MM.1S (cell line): ENCODE results near the gene CNPY2.
A peak's percentile ranks its signal among the peaks of the same experiment; 100 is the strongest.

Source experiments
- EZH2 ChIP-seq: fragments of 300-600 bp; sonication (generic); optimal IDR thresholded peaks from 2 replicates; pipeline ENCODE3; 2017; ENCODE audit warnings: low read depth, mild to moderate bottlenecking, antibody characterized with exemption, low read length, mixed read lengths
- TF ChIP-seq, protein P1 (sequence below): fragments of 300-600 bp; sonication (generic); IDR thresholded peaks from 2 replicates; pipeline ENCODE4 v1.5.1; 2016; ENCODE audit warnings: antibody characterized with exemption, low read length, mixed read lengths

DNA sequence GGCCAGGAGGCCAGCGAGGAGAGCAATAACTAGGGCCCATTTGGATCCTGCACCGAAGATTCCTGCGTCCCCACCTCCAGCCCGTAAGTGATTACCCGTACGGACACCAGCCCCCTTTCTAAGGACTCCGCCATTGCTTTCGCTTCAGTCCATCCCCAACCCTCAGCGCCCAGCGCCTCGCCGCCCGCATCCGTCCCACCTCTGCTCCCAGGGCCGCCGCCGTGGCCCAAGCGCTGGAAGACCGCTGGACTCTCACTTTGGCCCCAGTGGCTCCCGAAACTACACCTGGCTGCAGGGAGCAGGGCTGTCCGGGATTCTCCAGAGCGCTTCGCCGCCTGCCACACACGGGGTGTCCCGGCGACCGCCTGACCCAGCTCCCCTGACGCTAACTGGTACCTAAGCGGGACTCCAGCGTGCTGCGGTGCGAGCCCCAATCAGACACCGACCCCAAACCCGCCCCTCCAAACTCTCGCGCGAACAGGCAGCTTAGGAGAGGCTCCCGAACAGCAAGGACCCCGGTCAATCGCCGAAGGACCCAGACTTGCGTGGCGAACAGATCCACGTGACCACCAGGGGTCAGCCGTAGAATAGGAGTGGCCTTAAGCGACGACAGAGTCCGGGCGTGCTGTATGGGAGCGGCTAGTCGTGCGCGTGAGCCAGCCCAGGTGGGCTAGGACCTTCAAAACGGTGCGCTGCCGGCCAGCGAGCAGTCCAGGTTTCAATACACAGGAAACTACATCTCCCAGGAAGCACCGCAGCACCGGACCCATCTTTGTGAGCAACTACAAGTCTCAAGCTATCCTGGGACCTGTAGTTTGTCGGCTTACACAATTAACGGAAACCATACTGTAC, at the start of gene CNPY2:
- TF ChIP-seq, protein P1, sequence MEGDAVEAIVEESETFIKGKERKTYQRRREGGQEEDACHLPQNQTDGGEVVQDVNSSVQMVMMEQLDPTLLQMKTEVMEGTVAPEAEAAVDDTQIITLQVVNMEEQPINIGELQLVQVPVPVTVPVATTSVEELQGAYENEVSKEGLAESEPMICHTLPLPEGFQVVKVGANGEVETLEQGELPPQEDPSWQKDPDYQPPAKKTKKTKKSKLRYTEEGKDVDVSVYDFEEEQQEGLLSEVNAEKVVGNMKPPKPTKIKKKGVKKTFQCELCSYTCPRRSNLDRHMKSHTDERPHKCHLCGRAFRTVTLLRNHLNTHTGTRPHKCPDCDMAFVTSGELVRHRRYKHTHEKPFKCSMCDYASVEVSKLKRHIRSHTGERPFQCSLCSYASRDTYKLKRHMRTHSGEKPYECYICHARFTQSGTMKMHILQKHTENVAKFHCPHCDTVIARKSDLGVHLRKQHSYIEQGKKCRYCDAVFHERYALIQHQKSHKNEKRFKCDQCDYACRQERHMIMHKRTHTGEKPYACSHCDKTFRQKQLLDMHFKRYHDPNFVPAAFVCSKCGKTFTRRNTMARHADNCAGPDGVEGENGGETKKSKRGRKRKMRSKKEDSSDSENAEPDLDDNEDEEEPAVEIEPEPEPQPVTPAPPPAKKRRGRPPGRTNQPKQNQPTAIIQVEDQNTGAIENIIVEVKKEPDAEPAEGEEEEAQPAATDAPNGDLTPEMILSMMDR = peak; percentile 23
- TF ChIP-seq EZH2 = no peak
